Anterior cingulate cortex (tissue), 58 donors: ENCODE data around the gene PTPRN2.
"Not testable (repeated sequence)": the region's sequence is repeated elsewhere in the genome, so short reads cannot be mapped to it uniquely, and the experiment has no call there.

Experiments used
- DNase-seq, 58 donors: peaks; one replicate each; lab custom pipeline; 2025; lab: John Stamatoyannopoulos, UW

PTPRN2 gene

GRCh38 chr7:158348039-158348438 lies 239.6 kb downstream of the PTPRN2 start:
- DNase-seq = not testable (repeated sequence)

DNA sequence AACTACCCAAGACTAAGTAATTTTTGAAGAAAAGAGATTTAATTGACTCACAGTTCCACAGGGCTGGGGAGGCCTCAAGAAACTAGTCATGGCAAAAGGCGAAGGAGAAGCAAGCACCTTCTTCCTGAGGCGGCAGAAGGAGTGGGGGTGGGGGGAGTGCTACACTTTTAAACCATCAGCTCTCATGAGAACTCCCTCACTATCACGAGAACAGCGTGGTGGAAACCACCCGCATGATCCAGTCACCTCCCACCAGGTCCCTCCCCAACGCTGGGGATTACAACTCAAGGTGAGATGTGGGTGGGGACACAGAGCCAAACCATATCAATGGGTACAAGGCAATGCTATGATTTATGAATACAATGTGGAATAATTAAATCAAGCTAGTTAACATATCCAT lies 241.9 kb downstream of the PTPRN2 start:
- DNase-seq = no peak

GRCh38 chr7:158344706-158345300 lies 242.8 kb downstream of the PTPRN2 start:
- DNase-seq = no peak

DNA sequence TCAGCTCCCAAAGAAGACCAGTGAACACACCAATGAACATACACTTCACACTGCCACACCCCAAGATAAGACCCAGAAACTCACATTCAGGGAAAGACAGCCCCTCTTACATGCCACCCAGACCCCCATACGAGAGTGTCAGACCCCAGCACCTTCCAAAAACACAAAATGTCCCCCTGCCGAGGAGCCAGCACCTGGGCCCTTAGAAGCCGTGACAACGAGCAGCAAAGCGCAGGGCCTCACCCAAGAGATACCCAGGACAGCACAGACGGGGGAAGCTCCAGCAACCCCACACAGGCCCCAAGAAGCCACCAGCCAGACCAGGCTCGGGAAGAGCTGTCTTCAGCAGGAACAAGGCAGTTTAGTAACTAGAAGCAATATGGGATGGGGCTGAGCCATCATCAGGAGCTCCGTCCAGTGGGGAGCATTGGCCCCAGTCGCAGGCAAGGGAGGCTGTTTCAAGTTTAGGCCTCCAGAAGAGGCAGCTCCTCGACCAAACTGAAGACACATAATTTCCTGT lies 243.6 kb downstream of the PTPRN2 start:
- DNase-seq = no peak

- no peak for DNase-seq
Observed at GRCh38 chr7:158343526-158343925, 244.1 kb downstream of the PTPRN2 start.

DNA sequence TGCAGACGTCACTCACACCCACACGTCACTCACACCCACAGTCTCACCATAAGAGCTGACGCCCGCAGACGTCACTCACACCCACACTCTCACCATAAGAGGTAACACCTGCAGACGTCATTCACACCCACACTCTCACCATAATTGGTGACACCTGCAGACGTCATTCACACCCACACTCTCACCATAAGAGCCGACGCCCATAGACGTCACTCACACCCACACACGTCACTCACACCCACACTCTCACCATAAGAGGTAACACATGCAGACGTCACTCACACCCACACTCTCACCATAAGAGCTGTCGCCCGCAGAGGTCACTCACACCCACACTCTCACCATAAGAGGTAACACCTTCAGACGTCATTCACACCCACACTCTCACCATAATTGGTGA lies 246.5 kb downstream of the PTPRN2 start:
- DNase-seq = peak in 1 of 58 donors; percentile 52

DNA sequence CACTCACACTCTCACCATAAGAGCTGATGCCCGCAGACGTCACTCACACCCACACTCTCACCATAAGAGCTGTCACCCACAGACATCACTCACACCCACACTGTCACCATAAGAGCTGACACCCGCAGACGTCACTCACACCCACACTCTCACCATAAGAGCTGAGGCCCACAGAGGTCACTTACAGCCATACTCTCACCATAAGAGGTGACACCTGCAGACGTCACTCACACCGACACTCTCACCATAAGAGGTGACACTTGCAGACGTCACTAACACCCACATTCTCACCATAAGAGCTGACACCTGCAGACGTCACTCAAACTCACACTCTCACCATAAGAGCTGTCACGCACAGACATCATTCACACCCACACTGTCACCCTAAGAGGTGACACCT lies 250.7 kb downstream of the PTPRN2 start:
- not testable (repeated sequence) for DNase-seq

DNA sequence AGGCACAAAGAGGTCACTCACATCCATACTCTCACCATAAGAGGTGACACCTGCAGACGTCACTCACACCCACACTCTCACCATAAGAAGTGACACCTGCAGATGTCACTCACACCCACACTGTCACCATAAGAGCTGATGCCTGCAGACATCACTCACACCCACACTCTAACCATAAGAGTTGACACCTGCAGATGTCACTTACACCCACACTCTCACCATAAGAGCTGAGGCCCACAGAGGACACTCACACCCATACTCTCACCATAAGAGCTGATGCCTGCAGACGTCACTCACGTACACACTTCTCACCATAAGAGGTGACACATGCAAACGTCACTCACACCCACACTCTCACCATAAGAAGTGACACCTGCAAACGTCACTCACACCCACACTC lies 255.1 kb downstream of the PTPRN2 start:
- DNase-seq = not testable (repeated sequence)

- DNase-seq = not testable (repeated sequence)
Observed at GRCh38 chr7:158331826-158332450, 255.7 kb downstream of the PTPRN2 start.

GRCh38 chr7:158329686-158330085 lies 257.9 kb downstream of the PTPRN2 start:
- peak in 1 of 58 donors; percentile 28 for DNase-seq

- no peak for DNase-seq
Observed at GRCh38 chr7:158329014-158329610, 258.5 kb downstream of the PTPRN2 start.

DNA sequence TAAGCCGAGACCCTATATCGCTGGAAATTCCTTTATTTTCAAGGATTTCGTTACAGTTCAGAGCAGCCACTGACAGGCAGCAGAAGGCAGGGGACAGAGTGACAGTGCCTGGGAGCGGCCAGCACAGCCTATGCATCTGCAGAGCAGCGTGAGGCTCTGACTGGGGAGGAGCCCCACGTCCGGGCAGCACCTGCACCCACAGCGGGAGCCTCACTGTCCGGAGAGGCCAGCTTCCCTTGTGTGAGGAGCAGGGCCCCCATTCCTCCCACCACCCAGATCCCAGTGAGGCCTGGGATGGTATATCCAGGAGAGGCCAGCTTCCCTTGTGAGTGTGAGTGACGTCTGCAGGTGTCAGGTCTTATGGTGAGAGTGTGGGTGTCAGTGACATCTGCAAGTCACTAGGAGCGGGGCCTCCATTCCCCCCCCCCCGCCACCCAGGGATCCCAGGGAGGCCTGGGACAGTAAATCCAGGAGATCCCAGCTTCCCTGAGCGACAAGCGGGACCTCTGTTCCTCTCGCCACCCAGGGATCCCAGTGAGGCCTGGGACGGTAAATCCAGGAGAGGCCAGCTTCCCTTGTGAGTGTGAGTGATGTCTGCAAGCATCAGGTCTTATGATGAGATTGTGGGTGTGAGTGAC lies 259.1 kb downstream of the PTPRN2 start:
- DNase-seq = no peak

DNA sequence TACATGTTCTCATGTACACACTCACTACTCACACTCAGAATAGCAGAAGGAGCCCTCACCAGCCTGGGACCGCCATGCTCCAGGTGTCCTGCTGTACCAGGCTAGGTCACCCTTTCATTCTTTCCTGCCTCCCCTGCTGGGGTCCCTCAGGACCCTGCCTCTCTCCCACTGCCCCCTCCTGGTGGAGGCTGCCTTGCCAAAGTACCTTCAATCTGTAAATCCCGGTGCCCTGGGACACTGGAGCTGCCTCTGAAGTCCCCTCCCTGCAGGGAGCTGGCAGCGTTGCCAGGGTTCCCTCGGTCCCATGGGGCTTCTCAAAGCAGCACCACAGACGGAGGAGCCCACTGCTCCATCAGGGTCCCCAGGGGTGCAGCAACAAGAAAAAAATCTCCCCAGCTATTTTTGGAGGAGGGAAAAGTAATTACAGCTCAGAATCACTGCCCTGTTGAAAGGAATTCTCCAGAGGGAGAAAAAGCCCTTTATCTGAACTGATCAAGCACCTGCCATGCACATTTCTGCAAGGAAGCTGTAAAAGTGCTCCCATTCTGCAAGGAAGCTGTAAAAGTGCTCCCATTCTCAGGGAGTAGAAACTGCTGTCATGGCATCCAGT lies 259.9 kb downstream of the PTPRN2 start:
- no peak for DNase-seq

- DNase-seq = no peak
Observed at GRCh38 chr7:158327012-158327411, 260.6 kb downstream of the PTPRN2 start.

DNA sequence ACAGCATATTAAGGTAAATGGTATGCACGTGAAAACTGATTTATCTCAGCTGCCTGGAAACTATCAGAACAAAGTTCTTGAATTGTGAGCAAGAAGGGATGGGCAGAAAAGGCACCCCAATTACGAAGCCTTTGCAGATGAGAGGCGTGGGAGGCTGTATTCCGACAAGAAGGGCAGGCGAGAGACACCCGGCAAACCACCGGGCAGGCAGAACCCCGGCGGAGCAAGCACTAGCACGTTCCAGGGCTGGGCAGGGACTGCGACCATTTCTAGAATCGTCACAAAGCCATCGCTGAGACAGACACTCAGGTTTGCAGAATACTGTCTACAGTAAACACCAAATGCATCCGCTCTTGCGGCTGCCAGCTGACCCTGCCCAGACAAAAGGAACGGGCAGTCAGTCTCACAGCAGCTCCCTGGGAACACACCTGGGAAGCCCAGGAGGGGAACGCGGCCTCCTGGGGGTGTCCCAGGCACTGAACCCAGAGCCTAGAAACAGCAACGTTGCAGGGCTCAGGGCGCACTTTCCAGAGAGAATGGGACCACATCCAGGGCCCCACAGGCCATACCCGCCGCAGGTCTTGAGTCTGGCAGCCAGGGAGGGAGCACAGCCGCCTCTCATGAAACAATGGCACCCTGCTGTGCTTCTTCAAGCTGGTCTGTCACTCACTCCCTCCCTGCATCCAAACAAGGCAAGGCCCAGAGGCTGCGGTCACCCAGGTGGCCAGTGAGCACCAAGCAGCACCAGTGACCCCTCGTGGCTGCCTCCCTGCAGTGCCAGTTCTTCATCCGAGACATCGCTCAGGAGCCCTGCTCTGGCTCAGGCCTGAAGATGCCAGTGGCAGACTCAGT lies 261.9 kb downstream of the PTPRN2 start:
- peak in 29 of 58 donors; percentile 11 to 62 (median 35) for DNase-seq

- no peak for DNase-seq
Observed at GRCh38 chr7:158324397-158325360, 262.9 kb downstream of the PTPRN2 start.

DNA sequence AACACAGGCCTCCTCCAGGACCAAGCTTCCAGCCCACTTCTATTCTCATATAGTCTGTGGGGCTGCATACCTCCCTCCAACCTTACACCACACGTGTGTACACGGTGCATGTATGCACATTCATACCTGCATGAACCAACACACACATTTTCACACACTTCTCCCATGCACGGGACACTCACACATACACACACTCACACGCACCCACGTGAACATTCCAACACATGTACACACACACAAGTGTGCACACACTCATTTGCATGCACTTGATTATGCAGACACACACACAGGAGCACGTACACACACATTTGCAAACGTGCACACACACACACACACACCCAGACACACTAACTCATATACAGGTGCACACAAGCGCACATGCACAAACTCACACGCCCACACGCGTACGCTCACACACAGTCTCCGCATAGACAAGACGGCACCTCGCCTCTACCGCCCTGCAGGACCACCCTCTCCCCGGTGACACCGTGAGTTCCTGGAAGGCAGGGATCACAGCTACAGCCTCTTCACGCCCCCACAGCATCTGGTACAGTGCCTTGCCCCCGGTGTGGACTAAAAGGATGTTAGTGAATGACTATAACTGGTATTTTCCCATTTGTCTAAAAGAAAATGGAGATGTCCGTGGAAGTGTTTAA lies 263.8 kb downstream of the PTPRN2 start:
- DNase-seq = no peak
